ENCODE results near the gene FHAD1. TPM values are rescaled to one million over a fixed set of nuclear protein-coding genes. Genes with fewer than 3 reads are reported as not detected.

FHAD1 gene
- polyA plus RNA-seq, 3 donors: 0.67 to 0.69 TPM; not detected in 1

- WGBS (ENCODE audit: insufficient coverage): 100% methylated on average over 2 of the region's 3 CpGs
- peaks cover 63 to 66% of the 10 kb centered on the region in 2 donors for H3K4me1 ChIP-seq (ENCODE audit: control insufficient read depth in 1 of 2, insufficient read depth in 2 of 2, low read length in 2 of 2)
- no peak for TF ChIP-seq CTCF (IDR thresholded peaks at IDR 0.05)
Measured at GRCh38 chr1:15344380-15344779, 97.4 kb downstream of the FHAD1 start.

GRCh38 chr1:15344800-15345704 is 98.0 kb downstream of the FHAD1 start:
- Histone ChIP-seq H3K27ac (ENCODE audit: low read depth in 1 of 2, low read length in 2 of 2) (peak overlapping the region; percentile 68 to 80), H4K20me1 (ENCODE audit: insufficient read depth, low read length) (no peaks in the 10 kb centered on the region), H3K4me2 (replicated peaks; ENCODE audit: extremely low read depth, low read length, poor library complexity, severe bottlenecking) (peak overlapping the region; percentile 64), H3K4me3 (replicated peaks in 1 of 3; ENCODE audit: low read depth in 2 of 3, low read length in 3 of 3) (peak overlapping the region in 1 of 3 experiments; percentile 61), H3K4me1 (ENCODE audit: control insufficient read depth in 1 of 2, insufficient read depth in 2 of 2, low read length in 2 of 2) (peaks cover 63 to 66% of the 10 kb centered on the region in 2 donors), H3K27me3 (ENCODE audit: control insufficient read depth in 2 of 2, insufficient read depth in 2 of 2, low read length in 2 of 2) (no peaks in the 10 kb centered on the region), H3K36me3 (replicated peaks in 1 of 2; ENCODE audit: control insufficient read depth in 1 of 2, insufficient read depth in 2 of 2, low read length in 2 of 2) (no peaks in the 10 kb centered on the region), H2AFZ (ENCODE audit: insufficient read depth, low read depth, low read length, poor library complexity, severe bottlenecking) (peak overlapping the region; percentile 31), H3K9ac (ENCODE audit: insufficient read depth, low read length, poor library complexity, severe bottlenecking) (peak overlapping the region; percentile 22), H3K79me2 (ENCODE audit: insufficient read depth, low read length) (no peaks in the 10 kb centered on the region), H3K9me3 (replicated peaks in 1 of 2; ENCODE audit: control insufficient read depth in 1 of 2, insufficient read depth in 1 of 2, low read length in 2 of 2) (no peaks in the 10 kb centered on the region)
- Mint-ChIP-seq H3K4me1 (peaks cover 66% of the 10 kb centered on the region), H3K9me3 (peaks cover 0 to 2% (median 0%) of the 10 kb centered on the region in 7 donors), H3K27ac (peak overlapping the region; percentile 87 to 94 (median 93)), H3K27me3 (ENCODE audit: low read depth in 3 of 3) (peaks cover 2 to 17% (median 4%) of the 10 kb centered on the region in 3 donors), H3K4me3 (peak overlapping the region; percentile 48 to 85), H3K36me3 (peaks cover 4 to 6% of the 10 kb centered on the region in 2 donors)
- intact Hi-C loops (cut with micrococcal nuclease): loop anchor here (5.0 kb wide), 2 partner anchors 67 to 87 kb away; no protein-coding TSS in a partner anchor
- no peak for TF ChIP-seq CTCF (IDR thresholded peaks at IDR 0.05)
- peak in 2 of 3 donors; percentile 32 to 47 for DNase-seq
- 68% methylated on average over 23 of the region's 23 CpGs for WGBS (ENCODE audit: insufficient coverage)

More at GRCh38 chr1:15344380-15344779, 97.4 kb downstream of the FHAD1 start:
- peak overlapping the region in 1 of 7 donors; percentile 94 for H3K27ac Mint-ChIP-seq
- Histone ChIP-seq H4K20me1 (ENCODE audit: insufficient read depth, low read length) (no peaks in the 10 kb centered on the region), H3K4me2 (replicated peaks; ENCODE audit: extremely low read depth, low read length, poor library complexity, severe bottlenecking) (no peak overlapping the region), H3K79me2 (ENCODE audit: insufficient read depth, low read length) (no peaks in the 10 kb centered on the region), H3K9ac (ENCODE audit: insufficient read depth, low read length, poor library complexity, severe bottlenecking) (no peak overlapping the region), H2AFZ (ENCODE audit: insufficient read depth, low read depth, low read length, poor library complexity, severe bottlenecking) (no peak overlapping the region), H3K27me3 (ENCODE audit: control insufficient read depth in 2 of 2, insufficient read depth in 2 of 2, low read length in 2 of 2) (no peaks in the 10 kb centered on the region), H3K27ac (ENCODE audit: low read depth in 1 of 2, low read length in 2 of 2) (peak overlapping the region in 1 of 2 donors; percentile 80), H3K9me3 (replicated peaks in 1 of 2; ENCODE audit: control insufficient read depth in 1 of 2, insufficient read depth in 1 of 2, low read length in 2 of 2) (no peaks in the 10 kb centered on the region), H3K36me3 (replicated peaks in 1 of 2; ENCODE audit: control insufficient read depth in 1 of 2, insufficient read depth in 2 of 2, low read length in 2 of 2) (no peaks in the 10 kb centered on the region), H3K4me3 (replicated peaks in 1 of 3; ENCODE audit: low read depth in 2 of 3, low read length in 3 of 3) (peak overlapping the region in 1 of 3 experiments; percentile 61)
- H3K36me3 Mint-ChIP-seq: peaks cover 4 to 6% of the 10 kb centered on the region in 2 donors
- peaks cover 66% of the 10 kb centered on the region for H3K4me1 Mint-ChIP-seq
- H3K27me3 Mint-ChIP-seq (ENCODE audit: low read depth in 3 of 3): peaks cover 2 to 16% (median 4%) of the 10 kb centered on the region in 3 donors
- no peak for DNase-seq
- no peak overlapping the region for H3K4me3 Mint-ChIP-seq
- intact Hi-C loops (cut with micrococcal nuclease): loop anchor here in 1 of 2 donors (5.0 kb wide), 1 partner anchor 88 kb away; no protein-coding TSS in a partner anchor
- peaks cover 0 to 2% (median 0%) of the 10 kb centered on the region in 7 donors for H3K9me3 Mint-ChIP-seq
